Neural cell (in vitro differentiated cells): ENCODE measurements around the gene TIAM1.

ENCODE experiments used
- EP300 ChIP-seq: fragments of 450-650 bp; conservative IDR thresholded peaks from 2 replicates; pipeline ENCODE4 v1.6.1; 2014; ENCODE audit warnings: antibody characterized with exemption, mild to moderate bottlenecking, moderate library complexity; ENCODE audit not compliant: poor library complexity, severe bottlenecking
- EZH2 ChIP-seq: fragments of 200-600, 300-800 bp; shearing (Covaris generic), sonication (generic); IDR thresholded peaks from 2 replicates; pipeline ENCODE4 v1.6.1; 2014; ENCODE audit warnings: antibody characterized with exemption, low read length, borderline replicate concordance, mild to moderate bottlenecking; ENCODE audit not compliant: insufficient read depth, poor library complexity, severe bottlenecking
- RAD21 ChIP-seq: fragments of 450-650 bp; conservative IDR thresholded peaks from 2 replicates; pipeline ENCODE4 v1.6.1; 2014; ENCODE audit warnings: antibody characterized with exemption, mild to moderate bottlenecking, moderate library complexity
- TF ChIP-seq, protein P1 (sequence below): fragments of 450-650 bp; IDR thresholded peaks from 2 replicates; pipeline ENCODE4 v1.5.1; 2014; ENCODE audit warnings: antibody characterized with exemption, mild to moderate bottlenecking, moderate library complexity; ENCODE audit not compliant: poor library complexity, severe bottlenecking

DNA sequence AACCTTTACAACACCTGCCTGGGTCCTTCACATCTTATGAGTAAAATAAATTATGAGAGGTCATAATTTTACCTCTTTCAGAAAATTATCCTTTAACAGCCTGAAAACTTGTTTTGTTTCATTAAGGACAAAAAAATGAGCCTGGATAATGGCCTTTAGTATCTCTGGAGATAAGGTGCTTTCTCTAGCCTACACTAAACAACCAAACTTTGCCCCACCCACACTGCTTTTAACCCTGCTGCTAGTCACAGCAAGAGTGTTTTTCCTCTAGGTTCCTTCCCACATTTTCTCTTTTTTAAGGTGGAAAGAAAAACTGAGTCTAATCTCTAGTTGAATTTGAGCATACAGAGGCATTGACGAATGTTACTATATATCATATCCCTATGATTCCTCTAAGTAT, 204.0 kb downstream of the TIAM1 start:
- TF ChIP-seq, protein P1, sequence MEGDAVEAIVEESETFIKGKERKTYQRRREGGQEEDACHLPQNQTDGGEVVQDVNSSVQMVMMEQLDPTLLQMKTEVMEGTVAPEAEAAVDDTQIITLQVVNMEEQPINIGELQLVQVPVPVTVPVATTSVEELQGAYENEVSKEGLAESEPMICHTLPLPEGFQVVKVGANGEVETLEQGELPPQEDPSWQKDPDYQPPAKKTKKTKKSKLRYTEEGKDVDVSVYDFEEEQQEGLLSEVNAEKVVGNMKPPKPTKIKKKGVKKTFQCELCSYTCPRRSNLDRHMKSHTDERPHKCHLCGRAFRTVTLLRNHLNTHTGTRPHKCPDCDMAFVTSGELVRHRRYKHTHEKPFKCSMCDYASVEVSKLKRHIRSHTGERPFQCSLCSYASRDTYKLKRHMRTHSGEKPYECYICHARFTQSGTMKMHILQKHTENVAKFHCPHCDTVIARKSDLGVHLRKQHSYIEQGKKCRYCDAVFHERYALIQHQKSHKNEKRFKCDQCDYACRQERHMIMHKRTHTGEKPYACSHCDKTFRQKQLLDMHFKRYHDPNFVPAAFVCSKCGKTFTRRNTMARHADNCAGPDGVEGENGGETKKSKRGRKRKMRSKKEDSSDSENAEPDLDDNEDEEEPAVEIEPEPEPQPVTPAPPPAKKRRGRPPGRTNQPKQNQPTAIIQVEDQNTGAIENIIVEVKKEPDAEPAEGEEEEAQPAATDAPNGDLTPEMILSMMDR = no peak
- TF ChIP-seq EZH2 = no peak
- TF ChIP-seq EP300 = no peak
- TF ChIP-seq RAD21 = no peak
